ENCODE data around the gene ELOVL5. TPM values are rescaled to one million over a fixed set of nuclear protein-coding genes. Genes with fewer than 3 reads are reported as not detected.
"Not testable (repeated sequence)": the region's sequence is repeated elsewhere in the genome, so short reads cannot be mapped to it uniquely, and the experiment has no call there.

Gene ELOVL5
- total RNA-seq, 1 experiment from 2014 or later = 60.7 TPM

GRCh38 chr6:53309901-53310300 is 38.8 kb downstream of the ELOVL5 start:
- no peak for DNase-seq (ENCODE audit: extremely low read depth, low read depth)

DNA sequence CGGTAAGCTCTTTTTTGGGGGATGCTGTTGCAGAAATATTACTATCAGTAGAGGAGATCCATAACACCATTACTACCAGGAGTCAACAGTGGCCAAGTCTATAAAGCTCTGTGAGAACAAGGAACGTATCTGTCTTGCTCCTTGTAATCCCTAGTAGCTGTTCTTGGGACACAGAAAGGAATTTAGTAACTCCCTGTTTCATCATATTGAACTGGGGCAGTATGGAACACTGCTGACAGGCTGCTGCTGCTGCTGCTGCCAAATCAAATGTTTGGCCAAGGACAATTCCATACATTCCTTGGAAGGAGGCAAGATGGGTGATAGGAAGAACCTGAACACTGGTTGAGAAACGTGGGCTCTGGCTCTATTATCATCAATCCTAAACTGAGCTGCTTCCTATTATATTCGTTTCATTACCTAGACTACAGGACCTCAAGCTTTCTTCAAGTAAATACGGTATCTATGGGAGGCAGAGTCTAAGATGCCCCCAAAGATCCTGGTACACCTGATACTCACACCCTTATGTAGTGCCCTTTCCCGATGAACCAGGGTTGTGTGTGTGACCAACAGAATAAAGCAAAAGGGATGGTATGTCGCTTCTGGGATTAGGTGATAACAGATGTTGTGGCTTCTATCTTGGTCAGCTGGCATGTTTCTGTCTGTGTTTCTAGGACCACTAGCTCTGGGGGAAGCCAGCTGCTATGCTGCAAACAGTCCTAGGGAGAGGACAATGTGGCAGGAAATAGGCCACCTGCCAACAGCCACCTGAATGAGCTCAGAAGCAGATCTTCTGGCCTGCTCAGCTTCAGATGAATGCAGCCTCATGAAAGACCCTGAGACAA is 39.5 kb downstream of the ELOVL5 start:
- DNase-seq (ENCODE audit: extremely low read depth, low read depth) = no peak

GRCh38 chr6:53306819-53307347 is 41.9 kb downstream of the ELOVL5 start:
- DNase-seq (ENCODE audit: extremely low read depth, low read depth) = no peak

DNA sequence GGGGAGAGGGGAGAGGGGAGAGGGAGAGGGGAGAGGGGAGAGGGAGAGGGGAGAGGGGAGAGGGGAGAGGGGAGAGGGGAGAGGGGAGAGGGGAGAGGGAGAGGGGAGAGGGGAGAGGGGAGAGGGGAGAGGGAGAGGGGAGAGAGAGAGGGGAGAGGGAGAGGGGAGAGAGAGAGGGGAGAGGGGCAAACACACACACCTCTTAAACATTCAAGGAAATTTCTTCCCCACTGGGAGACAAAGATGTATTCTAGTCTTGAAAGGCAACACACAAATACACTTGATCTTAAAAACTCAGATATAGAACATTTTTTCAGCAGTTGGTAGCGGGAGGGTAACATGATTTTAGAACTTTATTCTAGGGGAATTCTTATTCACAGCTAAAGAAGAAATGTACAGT is 42.5 kb downstream of the ELOVL5 start:
- not testable (repeated sequence) for DNase-seq (ENCODE audit: extremely low read depth, low read depth)

DNA sequence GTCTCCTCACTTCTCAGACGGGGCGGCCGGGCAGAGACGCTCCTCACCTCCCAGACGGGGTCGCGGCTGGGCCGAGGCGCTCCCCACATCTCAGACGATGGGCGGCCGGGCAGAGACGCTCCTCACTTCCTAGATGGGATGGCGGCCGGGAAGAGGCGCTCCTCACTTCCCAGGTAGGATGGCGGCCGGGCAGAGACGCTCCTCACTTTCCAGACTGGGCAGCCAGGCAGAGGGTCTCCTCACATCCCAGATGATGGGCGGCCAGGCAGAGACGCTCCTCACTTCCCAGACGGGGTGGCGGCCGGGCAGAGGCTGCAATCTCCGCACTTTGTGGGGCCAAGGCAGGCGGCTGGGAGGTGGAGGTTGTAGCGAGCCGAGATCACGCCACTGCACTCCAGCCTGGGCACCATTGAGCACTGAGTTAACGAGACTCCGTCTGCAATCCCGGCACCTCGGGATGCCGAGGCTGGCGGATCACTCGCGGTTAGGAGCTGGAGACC is 43.2 kb downstream of the ELOVL5 start:
- not testable (repeated sequence) for DNase-seq (ENCODE audit: extremely low read depth, low read depth)

DNA sequence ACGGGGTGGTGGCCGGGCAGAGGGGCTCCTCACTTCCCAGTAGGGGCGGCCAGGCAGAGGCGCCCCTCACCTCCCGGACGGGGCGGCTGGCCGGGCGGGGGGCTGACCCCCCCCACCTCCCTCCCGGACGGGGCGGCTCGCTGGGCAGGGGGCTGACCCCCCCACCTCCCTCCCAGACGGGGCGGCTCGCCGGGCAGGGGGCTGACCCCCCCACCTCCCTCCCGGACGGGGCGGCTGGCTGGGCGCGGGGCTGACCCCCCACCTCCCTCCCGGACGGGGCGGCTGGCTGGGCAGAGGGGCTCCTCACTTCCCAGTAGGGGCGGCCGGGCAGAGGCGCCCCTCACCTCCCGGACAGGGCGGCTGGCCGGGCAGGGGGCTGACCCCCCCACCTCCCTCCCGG is 43.8 kb downstream of the ELOVL5 start:
- DNase-seq (ENCODE audit: extremely low read depth, low read depth) = not testable (repeated sequence)

DNA sequence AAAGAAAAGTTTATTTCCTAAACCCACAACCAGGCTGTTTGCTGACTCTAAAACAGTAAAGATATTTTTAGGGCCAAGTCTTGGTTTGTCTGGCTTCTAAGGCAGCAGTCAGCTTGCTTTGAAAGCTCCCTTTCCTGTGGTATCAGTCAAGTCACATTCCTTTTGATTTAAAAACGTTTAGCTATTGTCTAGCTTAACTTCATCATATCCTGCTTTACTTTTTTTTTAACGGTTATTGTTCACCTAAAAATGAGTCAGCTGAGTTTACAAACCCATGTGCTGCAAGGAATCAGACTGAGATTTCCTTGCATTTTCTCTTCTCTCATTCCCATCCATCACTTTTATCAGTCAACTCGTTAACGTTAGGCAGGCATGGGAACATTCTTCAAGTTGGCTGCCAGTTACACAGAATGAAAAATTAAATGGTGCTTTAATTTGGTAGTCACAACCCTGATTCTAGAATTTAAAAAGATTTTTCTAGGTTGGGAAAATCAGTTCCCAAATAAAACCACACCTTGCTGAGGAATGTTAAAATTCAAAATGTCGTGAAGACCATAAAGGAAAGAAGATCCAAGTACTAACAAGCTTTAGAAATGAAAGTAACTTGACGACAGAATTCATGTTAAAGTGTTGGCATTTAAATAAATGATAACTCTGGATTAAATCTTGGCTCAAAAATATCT is 45.9 kb downstream of the ELOVL5 start:
- no peak for DNase-seq (ENCODE audit: extremely low read depth, low read depth)

DNA sequence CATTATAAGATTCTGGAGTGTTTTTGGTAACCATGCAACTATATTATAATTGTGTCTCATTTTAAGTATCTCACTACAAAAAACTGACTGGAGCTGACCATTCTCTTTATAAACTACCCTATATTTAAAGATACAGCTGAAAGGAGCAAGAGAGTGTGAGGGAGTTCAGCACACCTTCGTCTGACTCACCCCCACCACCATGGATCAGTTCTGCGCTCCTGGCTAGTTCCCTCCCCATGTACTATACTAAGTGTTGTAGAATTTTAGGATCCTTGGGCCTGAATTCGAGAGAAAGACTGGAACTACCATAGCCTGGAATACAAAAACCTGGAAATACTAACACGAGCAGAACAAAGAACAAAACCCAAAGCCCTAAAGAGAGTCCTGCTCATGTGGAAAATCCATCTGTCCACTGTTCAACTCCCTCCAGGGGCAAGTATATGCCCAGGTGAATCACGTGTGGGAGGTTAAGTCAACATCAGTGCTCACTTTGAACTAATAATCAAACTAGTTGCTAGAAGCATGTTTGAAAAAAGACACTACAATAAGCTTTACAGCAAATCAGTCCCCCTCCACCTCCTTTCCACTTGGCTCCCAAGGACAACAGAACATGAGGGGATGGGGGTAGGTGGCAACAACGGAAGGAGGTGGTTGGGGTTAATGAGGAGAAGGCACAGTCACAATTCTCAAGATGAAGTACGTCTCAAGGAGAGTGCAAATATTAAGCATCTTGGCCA is 46.8 kb downstream of the ELOVL5 start:
- DNase-seq (ENCODE audit: extremely low read depth, low read depth) = no peak

DNA sequence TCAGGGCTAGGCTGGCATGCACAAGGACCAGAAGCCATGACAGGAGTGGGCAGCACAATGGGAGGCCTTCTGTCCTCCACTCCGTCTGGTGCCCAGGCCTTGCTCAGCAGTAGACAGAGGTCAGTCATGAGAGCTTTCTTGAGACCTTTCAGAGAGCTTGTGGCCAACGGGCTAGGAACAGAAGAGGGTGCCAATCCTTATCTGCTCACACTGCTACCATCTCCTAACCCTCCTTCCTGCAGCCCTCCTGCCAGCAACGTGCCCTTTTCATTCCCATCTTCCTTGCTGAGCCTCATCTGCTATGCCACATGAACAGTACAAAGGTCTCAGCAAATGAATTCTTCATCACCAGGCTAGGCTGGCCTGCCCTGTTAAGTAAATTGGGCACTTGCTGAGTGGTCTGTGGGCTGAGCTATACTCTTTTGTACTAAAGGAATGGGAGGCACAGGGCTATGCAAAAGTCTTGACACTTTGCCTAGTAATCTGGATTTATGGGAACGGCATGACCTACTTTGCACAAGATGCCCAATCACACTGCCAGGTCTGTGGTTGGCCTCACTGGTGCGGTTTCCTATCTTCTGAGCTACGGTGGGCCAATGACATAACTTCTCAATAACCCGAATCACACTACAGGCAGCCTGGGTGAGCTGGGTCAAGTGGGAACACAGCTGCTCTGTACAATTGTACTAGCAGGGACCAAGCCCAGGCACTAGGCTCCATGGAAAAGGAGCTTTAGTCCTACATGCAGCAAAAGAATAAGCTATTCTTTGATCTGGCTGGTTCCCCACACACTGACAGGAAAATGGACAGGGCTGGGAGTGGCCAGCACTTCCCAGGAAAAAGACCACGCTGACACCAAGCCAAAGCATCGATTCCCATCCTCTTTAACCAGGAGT is 47.8 kb downstream of the ELOVL5 start:
- no peak for DNase-seq (ENCODE audit: extremely low read depth, low read depth)

DNA sequence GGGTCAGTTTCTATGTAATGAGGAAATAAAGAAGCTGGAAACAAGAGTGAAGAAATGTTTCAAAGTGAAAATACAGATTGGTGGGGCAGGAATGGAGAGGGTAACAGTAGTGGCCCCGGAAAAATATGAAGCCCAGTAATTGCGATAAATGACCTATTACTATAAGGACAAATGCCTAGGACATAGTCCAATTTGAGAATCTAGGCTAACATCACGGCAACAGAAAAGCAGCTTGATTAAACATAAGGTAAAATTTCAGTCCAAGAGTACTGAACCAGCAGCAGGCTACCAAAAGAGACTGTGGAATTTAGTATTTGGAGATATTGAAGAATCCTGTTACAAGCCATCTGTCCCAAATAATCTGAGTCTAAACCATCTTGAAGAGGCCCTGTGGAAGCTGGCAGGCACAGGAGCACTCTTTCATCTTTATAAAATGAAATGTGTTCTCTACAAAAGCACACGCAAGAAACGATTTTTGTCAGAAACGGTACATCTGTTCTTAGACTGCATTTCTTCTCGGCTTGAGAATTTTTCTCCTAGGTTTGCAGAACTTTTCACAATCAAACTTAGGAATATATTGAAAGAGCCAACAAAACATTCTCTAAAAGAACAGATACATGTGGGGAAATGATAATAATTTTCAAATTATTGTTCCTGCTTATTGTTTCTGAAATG is 49.3 kb downstream of the ELOVL5 start:
- DNase-seq (ENCODE audit: extremely low read depth, low read depth) = no peak

DNA sequence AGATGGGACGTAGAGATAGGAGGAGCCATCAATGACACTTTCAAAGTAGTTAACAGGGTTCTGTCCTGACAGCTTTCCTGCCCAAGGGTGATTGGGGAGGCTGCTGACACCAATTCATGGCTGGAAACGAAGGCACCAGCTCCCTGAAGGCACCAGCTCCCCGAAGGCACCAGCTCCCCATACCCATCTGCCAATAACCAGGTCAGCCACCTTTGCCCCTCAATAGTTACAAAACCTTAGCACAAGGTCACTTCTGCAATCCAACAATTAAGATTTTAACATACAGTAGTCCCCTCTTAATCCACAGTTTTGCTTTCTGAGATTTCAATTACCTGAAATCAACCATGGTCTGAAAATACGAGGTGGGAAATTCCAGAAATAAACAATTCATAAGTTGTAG is 51.7 kb downstream of the ELOVL5 start:
- DNase-seq (ENCODE audit: extremely low read depth, low read depth) = no peak

DNA sequence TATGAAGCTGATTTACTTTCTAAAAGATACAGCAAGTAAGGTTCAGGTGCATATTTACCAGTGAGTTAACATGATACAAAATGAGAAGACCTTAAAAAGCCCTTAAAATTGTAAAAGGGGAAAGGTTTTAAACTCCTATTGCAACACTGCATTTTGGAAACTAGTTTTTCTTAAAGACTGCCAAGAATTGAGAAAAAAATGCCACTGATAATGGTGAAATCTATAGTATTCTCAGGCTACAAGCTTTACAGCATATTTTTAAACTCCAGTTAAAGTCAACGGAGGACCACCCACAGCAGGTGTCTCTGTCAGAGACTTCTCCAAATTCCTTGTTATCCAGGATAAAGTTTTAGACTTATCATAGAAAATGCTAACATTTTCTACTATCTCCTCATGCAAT is 53.6 kb downstream of the ELOVL5 start:
- DNase-seq (ENCODE audit: extremely low read depth, low read depth) = no peak

GRCh38 chr6:53294611-53295010 is 54.1 kb downstream of the ELOVL5 start:
- no peak for DNase-seq (ENCODE audit: extremely low read depth, low read depth)

- DNase-seq (ENCODE audit: extremely low read depth, low read depth) = no peak
Observed at GRCh38 chr6:53294095-53294494, 54.7 kb downstream of the ELOVL5 start.

DNA sequence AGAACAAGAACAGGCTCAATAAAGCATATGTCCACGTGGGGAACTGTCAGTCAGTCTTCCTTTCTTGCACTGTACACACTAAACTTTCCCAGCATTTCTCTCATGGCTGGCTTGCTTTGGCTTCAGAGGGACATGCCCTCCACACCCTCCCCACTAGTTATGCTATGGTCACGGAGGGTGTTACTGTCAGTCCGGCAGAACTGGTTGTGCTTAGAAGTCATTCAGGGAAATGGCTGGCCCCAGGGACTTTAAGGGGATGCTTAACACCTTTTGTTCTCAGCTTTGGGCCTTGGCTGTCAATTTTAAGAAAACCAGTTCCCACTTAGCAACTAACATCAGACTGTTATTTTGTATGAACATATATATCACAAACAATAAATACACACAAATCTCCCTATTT is 55.1 kb downstream of the ELOVL5 start:
- no peak for DNase-seq (ENCODE audit: extremely low read depth, low read depth)

GRCh38 chr6:53290537-53291510 is 57.9 kb downstream of the ELOVL5 start:
- no peak for DNase-seq (ENCODE audit: extremely low read depth, low read depth)

- DNase-seq (ENCODE audit: extremely low read depth, low read depth) = no peak
Observed at GRCh38 chr6:53287336-53288225, 61.2 kb downstream of the ELOVL5 start.

Measured in NCI-H460 (cell line).